Upper lobe of right lung (tissue), 1 donor: ENCODE measurements around the gene ANKS4B. TPM values are rescaled to one million over a fixed set of nuclear protein-coding genes. Genes with fewer than 3 reads are reported as not detected.
A peak's percentile ranks its signal among the peaks of the same experiment; 100 is the strongest.
"Not testable (repeated sequence)": the region's sequence is repeated elsewhere in the genome, so short reads cannot be mapped to it uniquely, and the experiment has no call there.

Experiments
- ATAC-seq: fragments of 200-7000 bp; cut with Tn5 transposase; one replicate; pipeline ENCODE4 v1.9.1; 2020; ENCODE audit warnings: mild to moderate bottlenecking, moderate library complexity
- DNase-seq: peaks from one replicate; pipeline ENCODE4 v3.0.0-alpha.2; 2020
- H3K27ac ChIP-seq: fragments of 200-600 bp; one replicate; pipeline ENCODE4 v1.8.0; 2022
- H3K27me3 ChIP-seq: fragments of 200-600 bp; one replicate; pipeline ENCODE4 v1.8.0; 2022; ENCODE audit warnings: mild to moderate bottlenecking
- H3K36me3 ChIP-seq: fragments of 200-600 bp; one replicate; pipeline ENCODE4 v1.8.0; 2022
- H3K4me1 ChIP-seq: fragments of 200-600 bp; one replicate; pipeline ENCODE4 v1.8.0; 2022
- H3K4me3 ChIP-seq: fragments of 200-600 bp; one replicate; pipeline ENCODE4 v1.8.0; 2022; ENCODE audit warnings: mild to moderate bottlenecking
- H3K9me3 ChIP-seq: fragments of 200-600 bp; one replicate; pipeline ENCODE4 v1.8.0; 2022
- intact Hi-C: fragments of 100-400 bp; cut with DNase I; formaldehyde crosslinking; loops from one replicate; pipeline ENCODE4 v1.11.0; 2022
- total RNA-seq: library from RNA; stranded (reverse); fragmentation: NEBNext Ultra II Directional; extraction: Animal tissue kit (Norgen Biotek cat#: 25700); gene quantifications from one replicate; pipeline ENCODE4 v1.2.1, GENCODE V29; 2021
- TF ChIP-seq, protein P1 (sequence below): fragments of 200-600 bp; IDR thresholded peaks from one replicate; pipeline ENCODE4 v1.8.0; 2022; ENCODE audit warnings: antibody characterized with exemption
- donor health status: DM: no; HTN: yes; CAD: no; lungs with severe emphysema.

ANKS4B gene
- total RNA-seq, 1 donor from 2014 or later, result not detected

DNA sequence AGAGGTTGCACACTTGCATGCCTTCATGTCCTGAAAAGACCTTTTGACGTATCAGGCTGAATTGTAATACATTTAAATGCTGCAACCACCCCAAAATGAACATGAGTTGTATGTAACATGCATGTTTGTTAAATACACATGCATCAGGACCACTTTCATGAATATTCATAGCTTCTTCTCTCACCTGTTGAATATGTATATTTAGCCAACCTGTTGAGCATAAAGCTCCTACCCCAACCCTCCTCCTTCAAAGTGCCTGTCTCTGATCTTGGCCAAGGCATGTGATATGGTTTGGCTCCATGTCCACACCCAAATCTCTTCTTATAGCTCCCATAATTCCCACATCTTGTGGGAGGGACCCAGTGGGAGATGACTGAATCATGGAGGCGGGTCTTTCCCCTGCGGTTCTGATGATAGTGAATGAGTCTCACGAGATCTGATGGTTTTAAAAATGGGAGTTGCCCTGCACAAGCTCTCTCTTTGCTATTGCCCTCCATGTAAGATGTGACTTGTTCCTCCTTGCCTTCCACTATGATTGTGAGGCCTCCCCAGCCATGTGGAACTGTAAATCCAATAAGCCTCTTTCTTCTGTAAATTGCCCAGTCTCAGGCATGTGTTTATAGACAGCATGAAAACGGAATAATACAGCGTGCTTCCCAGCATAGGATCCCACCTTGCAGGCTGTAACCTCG lies 48.3 kb downstream of the ANKS4B start:
- TF ChIP-seq, protein P1, sequence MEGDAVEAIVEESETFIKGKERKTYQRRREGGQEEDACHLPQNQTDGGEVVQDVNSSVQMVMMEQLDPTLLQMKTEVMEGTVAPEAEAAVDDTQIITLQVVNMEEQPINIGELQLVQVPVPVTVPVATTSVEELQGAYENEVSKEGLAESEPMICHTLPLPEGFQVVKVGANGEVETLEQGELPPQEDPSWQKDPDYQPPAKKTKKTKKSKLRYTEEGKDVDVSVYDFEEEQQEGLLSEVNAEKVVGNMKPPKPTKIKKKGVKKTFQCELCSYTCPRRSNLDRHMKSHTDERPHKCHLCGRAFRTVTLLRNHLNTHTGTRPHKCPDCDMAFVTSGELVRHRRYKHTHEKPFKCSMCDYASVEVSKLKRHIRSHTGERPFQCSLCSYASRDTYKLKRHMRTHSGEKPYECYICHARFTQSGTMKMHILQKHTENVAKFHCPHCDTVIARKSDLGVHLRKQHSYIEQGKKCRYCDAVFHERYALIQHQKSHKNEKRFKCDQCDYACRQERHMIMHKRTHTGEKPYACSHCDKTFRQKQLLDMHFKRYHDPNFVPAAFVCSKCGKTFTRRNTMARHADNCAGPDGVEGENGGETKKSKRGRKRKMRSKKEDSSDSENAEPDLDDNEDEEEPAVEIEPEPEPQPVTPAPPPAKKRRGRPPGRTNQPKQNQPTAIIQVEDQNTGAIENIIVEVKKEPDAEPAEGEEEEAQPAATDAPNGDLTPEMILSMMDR, result no peak
- H3K4me1 ChIP-seq, result peaks cover 6% of the 10 kb centered on the region
- no peak overlapping the region for H3K4me3 ChIP-seq
- no peak for DNase-seq
- no peaks in the 10 kb centered on the region for H3K9me3 ChIP-seq
- H3K36me3 ChIP-seq, result no peaks in the 10 kb centered on the region
- no peak overlapping the region for H3K27ac ChIP-seq
- no peak for ATAC-seq
- H3K27me3 ChIP-seq, result peaks cover 59% of the 10 kb centered on the region
- intact Hi-C loops, result no loop called here

DNA sequence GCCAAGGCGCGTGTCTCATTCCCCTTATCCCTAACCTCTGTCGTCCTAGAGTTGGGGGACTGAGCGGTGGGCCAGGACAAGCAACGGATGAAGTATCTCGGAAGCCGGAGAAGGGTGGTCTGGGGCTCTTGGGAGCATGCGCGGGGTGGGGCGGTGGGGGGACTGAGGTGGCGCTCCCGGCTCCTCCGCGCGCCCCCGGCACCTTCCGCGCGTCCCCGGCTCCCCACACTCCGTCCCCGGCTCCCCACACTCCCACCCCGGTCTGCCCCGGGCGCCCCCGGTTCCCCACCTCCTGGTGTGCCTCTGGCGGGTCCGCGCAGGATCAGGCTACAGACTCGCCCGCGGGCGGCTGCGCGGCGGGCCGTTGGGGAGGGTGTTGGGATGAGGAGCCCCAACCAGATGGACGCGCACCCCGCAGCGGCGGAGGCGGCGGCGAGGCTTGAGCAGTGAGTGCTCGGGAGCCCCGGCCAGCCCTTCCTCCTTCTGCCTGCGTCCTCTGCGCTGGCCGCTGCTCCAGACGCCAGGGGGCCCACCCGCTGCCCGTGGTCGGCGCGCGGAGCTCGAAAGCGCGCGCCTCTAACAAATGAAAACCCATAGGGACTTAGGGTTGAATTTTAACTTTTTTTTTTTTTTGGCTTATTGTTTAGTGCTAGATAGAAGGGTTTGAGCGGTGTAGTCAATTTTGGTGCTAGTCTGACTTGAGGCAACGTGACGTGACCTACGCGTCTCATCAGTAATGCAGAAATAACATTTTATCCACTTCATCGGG lies 50.2 kb downstream of the ANKS4B start:
- Histone ChIP-seq H3K27me3 (peaks cover 49% of the 10 kb centered on the region), H3K4me1 (peaks cover 6% of the 10 kb centered on the region), H3K27ac (no peak overlapping the region), H3K4me3 (peak overlapping the region; percentile 24), H3K9me3 (no peaks in the 10 kb centered on the region), H3K36me3 (no peaks in the 10 kb centered on the region)
- intact Hi-C loops, result no loop called here
- TF ChIP-seq, protein P1, result peak; percentile 34
- DNase-seq (peak; percentile 76), ATAC-seq (peak; percentile 91)

GRCh38 chr16:21284414-21284813 lies 50.9 kb downstream of the ANKS4B start:
- ATAC-seq (no peak), DNase-seq (no peak)
- no peaks in the 10 kb centered on the region for H3K36me3 ChIP-seq
- H3K27me3 ChIP-seq, result peaks cover 44% of the 10 kb centered on the region
- H3K27ac ChIP-seq, result no peak overlapping the region
- H3K4me1 ChIP-seq, result peaks cover 6% of the 10 kb centered on the region
- no peaks in the 10 kb centered on the region for H3K9me3 ChIP-seq
- H3K4me3 ChIP-seq, result no peak overlapping the region
- TF ChIP-seq, protein P1, result no peak
- intact Hi-C loops, result no loop called here

GRCh38 chr16:21285314-21285713 lies 51.8 kb downstream of the ANKS4B start:
- no peak overlapping the region for H3K4me3 ChIP-seq
- peaks cover 6% of the 10 kb centered on the region for H3K4me1 ChIP-seq
- ATAC-seq, result no peak
- intact Hi-C loops, result no loop called here
- H3K36me3 ChIP-seq, result no peaks in the 10 kb centered on the region
- TF ChIP-seq, protein P1, result no peak
- H3K27ac ChIP-seq, result no peak overlapping the region
- peaks cover 44% of the 10 kb centered on the region for H3K27me3 ChIP-seq
- no peaks in the 10 kb centered on the region for H3K9me3 ChIP-seq
- no peak for DNase-seq

GRCh38 chr16:21289789-21290188 lies 56.3 kb downstream of the ANKS4B start:
- intact Hi-C loops, result not testable (repeated sequence)

More at GRCh38 chr16:21289789-21290188, 56.3 kb downstream of the ANKS4B start:
- not testable (repeated sequence) for ATAC-seq, H3K9me3 ChIP-seq, H3K27ac ChIP-seq, H3K4me1 ChIP-seq, H3K36me3 ChIP-seq, DNase-seq, H3K4me3 ChIP-seq
- peaks cover 27% of the 10 kb centered on the region for H3K27me3 ChIP-seq
